ENCODE data around the gene OR52K1.

DNA sequence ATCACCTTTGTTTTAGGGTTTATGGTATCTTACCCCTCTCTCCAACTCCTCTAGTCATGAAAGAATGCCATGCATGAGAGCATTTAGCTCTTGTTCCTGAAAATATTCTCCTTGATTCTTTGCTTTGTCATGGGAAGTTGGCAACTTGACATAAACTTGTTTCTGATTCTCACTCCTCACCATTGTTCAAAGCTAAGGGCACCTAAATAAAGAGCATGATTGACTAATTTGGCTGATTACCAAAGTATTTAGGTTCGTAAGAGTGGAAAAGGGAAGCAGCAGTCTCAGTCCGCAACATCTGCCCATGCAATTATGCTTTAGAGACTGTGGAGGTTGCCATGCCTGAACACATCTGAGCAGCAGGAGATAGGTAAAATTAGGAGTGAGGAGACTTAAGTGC is 26.4 kb downstream of the OR52K1 start:
- TF ChIP-seq, protein P1, sequence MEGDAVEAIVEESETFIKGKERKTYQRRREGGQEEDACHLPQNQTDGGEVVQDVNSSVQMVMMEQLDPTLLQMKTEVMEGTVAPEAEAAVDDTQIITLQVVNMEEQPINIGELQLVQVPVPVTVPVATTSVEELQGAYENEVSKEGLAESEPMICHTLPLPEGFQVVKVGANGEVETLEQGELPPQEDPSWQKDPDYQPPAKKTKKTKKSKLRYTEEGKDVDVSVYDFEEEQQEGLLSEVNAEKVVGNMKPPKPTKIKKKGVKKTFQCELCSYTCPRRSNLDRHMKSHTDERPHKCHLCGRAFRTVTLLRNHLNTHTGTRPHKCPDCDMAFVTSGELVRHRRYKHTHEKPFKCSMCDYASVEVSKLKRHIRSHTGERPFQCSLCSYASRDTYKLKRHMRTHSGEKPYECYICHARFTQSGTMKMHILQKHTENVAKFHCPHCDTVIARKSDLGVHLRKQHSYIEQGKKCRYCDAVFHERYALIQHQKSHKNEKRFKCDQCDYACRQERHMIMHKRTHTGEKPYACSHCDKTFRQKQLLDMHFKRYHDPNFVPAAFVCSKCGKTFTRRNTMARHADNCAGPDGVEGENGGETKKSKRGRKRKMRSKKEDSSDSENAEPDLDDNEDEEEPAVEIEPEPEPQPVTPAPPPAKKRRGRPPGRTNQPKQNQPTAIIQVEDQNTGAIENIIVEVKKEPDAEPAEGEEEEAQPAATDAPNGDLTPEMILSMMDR (IDR thresholded peaks at IDR 0.05), result no peak
- TF ChIP-seq ZFX (IDR thresholded peaks at IDR 0.05; ENCODE audit: borderline replicate concordance), result no peak
